ENCODE measurements around the gene RBPJ.

RBPJ gene

DNA sequence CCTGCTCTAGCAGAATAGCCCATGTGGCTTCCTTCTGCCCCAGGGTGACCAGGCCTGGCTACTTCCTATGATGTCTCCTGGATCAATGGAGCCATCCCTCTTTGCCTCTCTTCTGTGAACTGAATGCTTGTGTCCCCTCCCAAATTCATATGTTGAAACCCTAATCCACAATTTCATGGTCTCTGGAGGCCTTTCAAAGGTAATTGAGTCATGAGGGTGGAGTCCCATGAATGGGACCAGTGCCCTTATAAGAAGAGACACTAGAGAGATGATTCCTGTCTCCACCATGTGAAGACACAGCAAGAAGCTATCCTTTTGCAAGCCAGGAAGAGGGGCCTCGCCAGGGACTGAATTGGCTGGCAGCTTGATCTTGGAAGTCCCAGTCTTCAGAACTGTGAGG is 151.1 kb downstream of the RBPJ start:
- H3K79me2 ChIP-seq (ENCODE audit: insufficient read depth, low read length), result no peaks in the 10 kb centered on the region
- H3F3A ChIP-seq (ENCODE audit: insufficient read depth), result no peaks in the 10 kb centered on the region
- H2AFZ ChIP-seq (ENCODE audit: low read depth, low read length, severe bottlenecking), result no peak overlapping the region
- H3K4me3 ChIP-seq (ENCODE audit: insufficient read depth, low read length, poor library complexity, severe bottlenecking), result no peak overlapping the region
- no peaks in the 10 kb centered on the region for H3K36me3 ChIP-seq (ENCODE audit: low read length)
- H3K27me3 ChIP-seq (ENCODE audit: low read length), result no peaks in the 10 kb centered on the region
- no peak overlapping the region for H3K27ac ChIP-seq (ENCODE audit: low read depth, low read length)
- no peak overlapping the region for H3K9ac ChIP-seq (ENCODE audit: low read length)
- no peaks in the 10 kb centered on the region for H3K9me3 ChIP-seq (ENCODE audit: insufficient read depth, low read length)
- TF ChIP-seq, protein P1, sequence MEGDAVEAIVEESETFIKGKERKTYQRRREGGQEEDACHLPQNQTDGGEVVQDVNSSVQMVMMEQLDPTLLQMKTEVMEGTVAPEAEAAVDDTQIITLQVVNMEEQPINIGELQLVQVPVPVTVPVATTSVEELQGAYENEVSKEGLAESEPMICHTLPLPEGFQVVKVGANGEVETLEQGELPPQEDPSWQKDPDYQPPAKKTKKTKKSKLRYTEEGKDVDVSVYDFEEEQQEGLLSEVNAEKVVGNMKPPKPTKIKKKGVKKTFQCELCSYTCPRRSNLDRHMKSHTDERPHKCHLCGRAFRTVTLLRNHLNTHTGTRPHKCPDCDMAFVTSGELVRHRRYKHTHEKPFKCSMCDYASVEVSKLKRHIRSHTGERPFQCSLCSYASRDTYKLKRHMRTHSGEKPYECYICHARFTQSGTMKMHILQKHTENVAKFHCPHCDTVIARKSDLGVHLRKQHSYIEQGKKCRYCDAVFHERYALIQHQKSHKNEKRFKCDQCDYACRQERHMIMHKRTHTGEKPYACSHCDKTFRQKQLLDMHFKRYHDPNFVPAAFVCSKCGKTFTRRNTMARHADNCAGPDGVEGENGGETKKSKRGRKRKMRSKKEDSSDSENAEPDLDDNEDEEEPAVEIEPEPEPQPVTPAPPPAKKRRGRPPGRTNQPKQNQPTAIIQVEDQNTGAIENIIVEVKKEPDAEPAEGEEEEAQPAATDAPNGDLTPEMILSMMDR (IDR thresholded peaks at IDR 0.05; ENCODE audit: insufficient read depth, low read length, poor library complexity, severe bottlenecking), result no peak
- no peak for TF ChIP-seq EZH2phosphoT487 (conservative IDR thresholded peaks at IDR 0.05; ENCODE audit: low read length)
- H3K4me2 ChIP-seq (ENCODE audit: low read depth, low read length, poor library complexity, severe bottlenecking), result no peak overlapping the region
- no peaks in the 10 kb centered on the region for H4K20me1 ChIP-seq (ENCODE audit: low read depth, low read length)
- H3K9me2 ChIP-seq (replicated peaks; ENCODE audit: insufficient read depth, low read length), result no peaks in the 10 kb centered on the region

GRCh38 chr4:26473893-26474292 is 153.1 kb downstream of the RBPJ start:
- no peaks in the 10 kb centered on the region for H3K9me2 ChIP-seq (replicated peaks; ENCODE audit: insufficient read depth, low read length)
- H3K4me3 ChIP-seq (ENCODE audit: insufficient read depth, low read length, poor library complexity, severe bottlenecking), result no peak overlapping the region
- H2AFZ ChIP-seq (ENCODE audit: low read depth, low read length, severe bottlenecking), result no peak overlapping the region
- H4K20me1 ChIP-seq (ENCODE audit: low read depth, low read length), result no peaks in the 10 kb centered on the region
- no peaks in the 10 kb centered on the region for H3K36me3 ChIP-seq (ENCODE audit: low read length)
- H3K9me3 ChIP-seq (ENCODE audit: insufficient read depth, low read length), result no peaks in the 10 kb centered on the region
- H3K27me3 ChIP-seq (ENCODE audit: low read length), result no peaks in the 10 kb centered on the region
- H3K27ac ChIP-seq (ENCODE audit: low read depth, low read length), result no peak overlapping the region
- H3K4me2 ChIP-seq (ENCODE audit: low read depth, low read length, poor library complexity, severe bottlenecking), result no peak overlapping the region
- no peaks in the 10 kb centered on the region for H3K79me2 ChIP-seq (ENCODE audit: insufficient read depth, low read length)
- no peaks in the 10 kb centered on the region for H3F3A ChIP-seq (ENCODE audit: insufficient read depth)
- TF ChIP-seq EZH2phosphoT487 (conservative IDR thresholded peaks at IDR 0.05; ENCODE audit: low read length), result no peak
- TF ChIP-seq, protein P1 (IDR thresholded peaks at IDR 0.05; ENCODE audit: insufficient read depth, low read length, poor library complexity, severe bottlenecking), result no peak
- H3K9ac ChIP-seq (ENCODE audit: low read length), result no peak overlapping the region

- Histone ChIP-seq H3K27me3 (ENCODE audit: low read length) (no peaks in the 10 kb centered on the region), H3K79me2 (ENCODE audit: insufficient read depth, low read length) (no peaks in the 10 kb centered on the region), H4K20me1 (ENCODE audit: low read depth, low read length) (no peaks in the 10 kb centered on the region), H3K36me3 (ENCODE audit: low read length) (no peaks in the 10 kb centered on the region), H3K4me3 (ENCODE audit: insufficient read depth, low read length, poor library complexity, severe bottlenecking) (no peak overlapping the region), H3K9me2 (replicated peaks; ENCODE audit: insufficient read depth, low read length) (no peaks in the 10 kb centered on the region), H3K9me3 (ENCODE audit: insufficient read depth, low read length) (no peaks in the 10 kb centered on the region), H3K9ac (ENCODE audit: low read length) (no peak overlapping the region), H3F3A (ENCODE audit: insufficient read depth) (no peaks in the 10 kb centered on the region), H3K4me2 (ENCODE audit: low read depth, low read length, poor library complexity, severe bottlenecking) (no peak overlapping the region), H3K27ac (ENCODE audit: low read depth, low read length) (no peak overlapping the region), H2AFZ (ENCODE audit: low read depth, low read length, severe bottlenecking) (no peak overlapping the region)
- TF ChIP-seq, protein P1 (IDR thresholded peaks at IDR 0.05; ENCODE audit: insufficient read depth, low read length, poor library complexity, severe bottlenecking), result no peak
- no peak for TF ChIP-seq EZH2phosphoT487 (conservative IDR thresholded peaks at IDR 0.05; ENCODE audit: low read length)
These were observed 153.7 kb downstream of the RBPJ start for GRCh38 chr4:26474551-26474950.
